22Rv1 (cell line): ENCODE data around the gene UBL4B.
"Not testable (repeated sequence)": the region's sequence is repeated elsewhere in the genome, so short reads cannot be mapped to it uniquely, and the experiment has no call there.

ENCODE experiments used
- H3K27ac ChIP-seq: fragments of 450-650 bp; 2 replicates; pipeline ENCODE4 v1.5.1; 2017
- CTCF ChIP-seq: fragments of 450-650 bp; IDR thresholded peaks from 2 replicates; pipeline ENCODE4 v1.5.1; 2017; ENCODE audit warnings: mild to moderate bottlenecking
- ZFX ChIP-seq: fragments of 450-650 bp; IDR thresholded peaks from 2 replicates; pipeline ENCODE4 v1.6.1; 2017; ENCODE audit warnings: antibody characterized with exemption, borderline replicate concordance

Gene UBL4B

GRCh38 chr1:110076789-110077500 lies 35.3 kb upstream of the UBL4B start:
- TF ChIP-seq CTCF, result no peak
- no peak for TF ChIP-seq ZFX

GRCh38 chr1:110079995-110080394 lies 32.2 kb upstream of the UBL4B start:
- not testable (repeated sequence) for H3K27ac ChIP-seq

More at GRCh38 chr1:110076789-110077500, 35.3 kb upstream of the UBL4B start:
- no peak overlapping the region for H3K27ac ChIP-seq

- H3K27ac ChIP-seq, result no peak overlapping the region
- TF ChIP-seq ZFX (no peak), CTCF (no peak)
Observed at GRCh38 chr1:110081061-110081460, 31.2 kb upstream of the UBL4B start.

- H3K27ac ChIP-seq, result no peak overlapping the region
- no peak for TF ChIP-seq ZFX
- no peak for TF ChIP-seq CTCF
Observed at GRCh38 chr1:110082477-110082876, 29.8 kb upstream of the UBL4B start.

- no peak overlapping the region for H3K27ac ChIP-seq
- TF ChIP-seq CTCF (no peak), ZFX (no peak)
Observed at GRCh38 chr1:110083061-110083865, 29.0 kb upstream of the UBL4B start.

GRCh38 chr1:110083866-110084226 lies 28.4 kb upstream of the UBL4B start:
- no peak overlapping the region for H3K27ac ChIP-seq
- TF ChIP-seq ZFX (no peak), CTCF (no peak)

GRCh38 chr1:110084227-110085078 lies 27.8 kb upstream of the UBL4B start:
- TF ChIP-seq CTCF (no peak), ZFX (no peak)
- no peak overlapping the region for H3K27ac ChIP-seq
